Smooth muscle cell (in vitro differentiated cells): ENCODE results near the gene OR52W1. TPM values are rescaled to one million over a fixed set of nuclear protein-coding genes. Genes with fewer than 3 reads are reported as not detected.

Experiments used
- DNase-seq: peaks from one replicate; lab custom pipeline; 2025; ENCODE audit not compliant: unreplicated experiment; lab: John Stamatoyannopoulos, UW
- H2AFZ ChIP-seq: fragments of 200-600 bp; sonication (generic); 2 replicates; pipeline ENCODE4 v1.6.0; 2016; ENCODE audit warnings: antibody characterized with exemption, low read depth, mild to moderate bottlenecking
- H3F3A ChIP-seq: fragments of 200-600 bp; sonication (generic); 2 replicates; pipeline ENCODE4 v1.6.0; 2017; ENCODE audit warnings: antibody characterized with exemption, low read depth
- H3K27ac ChIP-seq: fragments of 200-600 bp; sonication (generic); 2 replicates; pipeline ENCODE4 v1.5.1; 2016; ENCODE audit warnings: low read depth, mild to moderate bottlenecking
- H3K27me3 ChIP-seq: fragments of 200-600 bp; sonication (generic); 2 replicates; pipeline ENCODE4 v1.6.1; 2016; ENCODE audit warnings: low read depth, mild to moderate bottlenecking
- H3K36me3 ChIP-seq: fragments of 200-600 bp; sonication (generic); 2 replicates; pipeline ENCODE4 v1.5.1; 2016; ENCODE audit warnings: low read depth
- H3K4me1 ChIP-seq: fragments of 200-600 bp; sonication (generic); 2 replicates; pipeline ENCODE4 v1.5.1; 2016; ENCODE audit warnings: low read depth
- H3K4me2 ChIP-seq: fragments of 200-600 bp; sonication (generic); 2 replicates; pipeline ENCODE4 v1.6.0; 2016; ENCODE audit warnings: mild to moderate bottlenecking
- H3K4me3 ChIP-seq: fragments of 200-600 bp; sonication (generic); 2 replicates; pipeline ENCODE4 v1.5.1; 2016; ENCODE audit warnings: mild to moderate bottlenecking
- H3K79me2 ChIP-seq: fragments of 200-600 bp; sonication (generic); 2 replicates; pipeline ENCODE4 v1.6.0; 2016; ENCODE audit warnings: low read depth, mild to moderate bottlenecking
- H3K9ac ChIP-seq: fragments of 200-600 bp; sonication (generic); 2 replicates; pipeline ENCODE4 v1.6.0; 2016; ENCODE audit warnings: low read depth
- H3K9me3 ChIP-seq: fragments of 200-600 bp; sonication (generic); replicated peaks from 2 replicates; pipeline ENCODE4 v1.5.1; 2016; ENCODE audit warnings: low read depth
- H4K20me1 ChIP-seq: fragments of 200-600 bp; sonication (generic); 2 replicates; pipeline ENCODE4 v1.6.0; 2016; ENCODE audit warnings: low read depth
- WGBS: methylation state at CpG from one replicate; pipeline ENCODE4 v1.1.7; 2016; ENCODE audit warnings: low lambda C conversion rate; 5-methylcytosine and 5-hydroxymethylcytosine counted together
- polyA plus RNA-seq: library from polyadenylated mRNA; unstranded; fragments of >200 nt; fragmentation: Nextera tagmentation; extraction: Ambion mirVana; gene quantifications from 2 replicates; pipeline ENCODE4 v1.2.1, GENCODE V29; 2016
- total RNA-seq: library from RNA; depleted of rRNA; stranded (reverse); fragments of >200 nt; gene quantifications from 2 replicates; pipeline ENCODE4 v1.2.3, GENCODE V29; 2014
- TF ChIP-seq, protein P1 (sequence below): fragments of 200-600 bp; sonication (generic); IDR thresholded peaks from 2 replicates; pipeline ENCODE4 v1.5.1; 2017; ENCODE audit warnings: borderline replicate concordance, mild to moderate bottlenecking, antibody characterized with exemption; ENCODE audit not compliant: insufficient read depth, poor library complexity, severe bottlenecking

OR52W1 gene
- total and polyA plus RNA-seq, 2 experiments from 2014 or later, result not detected

DNA sequence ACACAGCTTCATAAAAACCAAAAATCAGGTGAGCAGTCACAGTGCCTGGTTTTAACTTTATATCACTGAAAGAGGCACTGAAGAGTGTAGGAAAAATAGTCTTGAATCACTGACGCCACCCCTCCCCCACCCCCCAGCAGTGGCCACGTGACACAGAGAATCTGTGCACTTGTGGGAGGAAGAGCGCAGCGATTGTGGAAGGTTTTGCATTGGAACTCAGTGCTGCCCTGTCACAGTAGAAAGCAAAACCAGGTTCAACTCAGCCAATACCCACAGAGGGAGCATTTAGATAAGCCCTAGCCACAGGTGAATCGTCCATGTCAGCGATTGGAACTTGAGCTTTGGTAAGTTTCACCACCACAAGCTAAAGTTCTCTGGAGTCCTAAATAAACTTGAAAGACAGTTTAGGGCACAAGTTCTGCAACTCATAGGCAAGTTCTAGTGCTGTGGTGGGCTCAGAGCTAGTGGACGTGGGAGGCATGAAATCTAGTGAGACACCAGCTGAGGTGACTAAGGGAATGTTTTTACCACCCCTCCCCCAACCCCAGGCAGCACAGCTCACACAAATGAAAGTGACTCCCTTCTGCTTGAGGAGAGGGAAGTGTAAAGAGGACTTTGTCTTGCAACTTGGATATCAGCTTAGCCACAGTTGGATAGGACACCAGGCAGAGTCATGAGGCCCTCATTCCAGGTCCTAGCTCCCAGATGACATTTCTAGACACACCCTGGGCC is 42.2 kb upstream of the OR52W1 start:
- no peak overlapping the region for H2AFZ ChIP-seq

DNA sequence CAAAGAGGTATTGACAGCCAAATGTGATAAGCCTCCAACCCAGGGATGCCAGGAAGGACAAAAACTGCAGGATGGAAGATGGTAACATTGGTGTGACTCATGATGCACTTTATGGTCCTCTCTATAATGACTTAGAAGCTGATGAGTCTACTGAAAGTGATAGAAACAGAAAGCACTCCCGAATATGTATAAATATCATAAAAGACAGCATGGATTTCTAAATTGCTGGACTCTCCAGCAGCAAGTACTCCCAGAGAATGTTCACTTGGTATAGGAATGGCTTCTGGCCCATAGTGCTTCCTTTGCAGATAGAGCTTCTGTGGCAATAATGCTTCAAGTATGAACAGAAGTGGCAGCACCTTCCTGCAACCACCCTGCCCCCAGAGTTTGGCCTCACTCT is 28.8 kb upstream of the OR52W1 start, which contains the start of gene OR52B2:
OR52B2 (minus strand) TSS at position 101 of the 400 bp plus-strand sequence; CDS start at position 101, 0 bp downstream.
- Histone ChIP-seq H3K9ac (no peak within 1 kb of the TSS), H2AFZ (no peak within 1 kb of the TSS), H3K4me2 (no peak within 1 kb of the TSS), H3K4me3 (no peak within 1 kb of the TSS), H3K9me3 (no peaks in the 10 kb centered on the region), H3K36me3 (no peaks in the 10 kb centered on the region), H3K79me2 (no peaks in the 10 kb centered on the region), H3K27ac (no peak within 1 kb of the TSS), H3K4me1 (no peaks in the 10 kb centered on the region), H3F3A (no peaks in the 10 kb centered on the region), H4K20me1 (no peaks in the 10 kb centered on the region), H3K27me3 (peaks cover 3% of the 10 kb centered on the region)
- TF ChIP-seq, protein P1, sequence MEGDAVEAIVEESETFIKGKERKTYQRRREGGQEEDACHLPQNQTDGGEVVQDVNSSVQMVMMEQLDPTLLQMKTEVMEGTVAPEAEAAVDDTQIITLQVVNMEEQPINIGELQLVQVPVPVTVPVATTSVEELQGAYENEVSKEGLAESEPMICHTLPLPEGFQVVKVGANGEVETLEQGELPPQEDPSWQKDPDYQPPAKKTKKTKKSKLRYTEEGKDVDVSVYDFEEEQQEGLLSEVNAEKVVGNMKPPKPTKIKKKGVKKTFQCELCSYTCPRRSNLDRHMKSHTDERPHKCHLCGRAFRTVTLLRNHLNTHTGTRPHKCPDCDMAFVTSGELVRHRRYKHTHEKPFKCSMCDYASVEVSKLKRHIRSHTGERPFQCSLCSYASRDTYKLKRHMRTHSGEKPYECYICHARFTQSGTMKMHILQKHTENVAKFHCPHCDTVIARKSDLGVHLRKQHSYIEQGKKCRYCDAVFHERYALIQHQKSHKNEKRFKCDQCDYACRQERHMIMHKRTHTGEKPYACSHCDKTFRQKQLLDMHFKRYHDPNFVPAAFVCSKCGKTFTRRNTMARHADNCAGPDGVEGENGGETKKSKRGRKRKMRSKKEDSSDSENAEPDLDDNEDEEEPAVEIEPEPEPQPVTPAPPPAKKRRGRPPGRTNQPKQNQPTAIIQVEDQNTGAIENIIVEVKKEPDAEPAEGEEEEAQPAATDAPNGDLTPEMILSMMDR, result no peak
- WGBS, result 79% methylated on average over 1 of the region's 1 CpG
- DNase-seq, result no peak

More for the DNA sequence above, 42.2 kb upstream of the OR52W1 start:
- Histone ChIP-seq H3K4me3 (no peak overlapping the region), H3K79me2 (no peaks in the 10 kb centered on the region), H4K20me1 (no peaks in the 10 kb centered on the region), H3K9ac (no peak overlapping the region), H3K4me2 (no peak overlapping the region), H3K9me3 (no peaks in the 10 kb centered on the region), H3K36me3 (no peaks in the 10 kb centered on the region), H3F3A (no peaks in the 10 kb centered on the region), H3K4me1 (no peaks in the 10 kb centered on the region), H3K27ac (no peak overlapping the region), H3K27me3 (no peaks in the 10 kb centered on the region)
- no peak for DNase-seq
- WGBS, result 75% methylated on average over 7 of the region's 7 CpGs
- TF ChIP-seq, protein P1, result no peak

DNA sequence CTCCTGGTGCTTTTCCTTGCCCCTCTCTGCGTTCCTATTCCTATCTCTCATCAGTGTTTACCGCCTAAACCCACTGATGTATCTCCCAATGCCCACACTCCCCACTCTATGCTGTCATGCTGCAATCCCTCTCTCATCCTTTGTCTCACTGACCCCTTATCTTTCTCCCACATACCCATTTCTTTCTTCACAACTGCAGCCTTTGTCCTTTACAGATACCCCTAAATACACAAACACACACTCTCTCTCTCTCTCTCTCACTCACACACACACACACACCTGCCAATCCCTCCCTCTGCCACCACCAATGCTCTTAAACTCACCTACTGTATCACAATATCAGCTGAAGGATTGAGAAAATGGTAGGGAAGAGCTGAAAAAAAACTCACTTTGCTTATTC is 23.6 kb upstream of the OR52W1 start:
- H3K4me1 ChIP-seq, result no peaks in the 10 kb centered on the region
- WGBS, result 70% methylated on average over 2 of the region's 2 CpGs
- no peak overlapping the region for H3K9ac ChIP-seq

More for the DNA sequence above, 23.6 kb upstream of the OR52W1 start:
- DNase-seq, result no peak
- Histone ChIP-seq H2AFZ (no peak overlapping the region), H4K20me1 (no peaks in the 10 kb centered on the region), H3K27me3 (no peaks in the 10 kb centered on the region), H3K9me3 (no peaks in the 10 kb centered on the region), H3F3A (no peaks in the 10 kb centered on the region), H3K4me3 (no peak overlapping the region), H3K79me2 (no peaks in the 10 kb centered on the region), H3K27ac (no peak overlapping the region), H3K36me3 (no peaks in the 10 kb centered on the region), H3K4me2 (no peak overlapping the region)
- TF ChIP-seq, protein P1, result no peak
